ENCODE measurements around the gene VAV2. TPM values are rescaled to one million over a fixed set of nuclear protein-coding genes. Genes with fewer than 3 reads are reported as not detected.

Gene VAV2
- total and polyA plus RNA-seq, 2 experiments from 2014 or later = 8.1 to 28.9 TPM

DNA sequence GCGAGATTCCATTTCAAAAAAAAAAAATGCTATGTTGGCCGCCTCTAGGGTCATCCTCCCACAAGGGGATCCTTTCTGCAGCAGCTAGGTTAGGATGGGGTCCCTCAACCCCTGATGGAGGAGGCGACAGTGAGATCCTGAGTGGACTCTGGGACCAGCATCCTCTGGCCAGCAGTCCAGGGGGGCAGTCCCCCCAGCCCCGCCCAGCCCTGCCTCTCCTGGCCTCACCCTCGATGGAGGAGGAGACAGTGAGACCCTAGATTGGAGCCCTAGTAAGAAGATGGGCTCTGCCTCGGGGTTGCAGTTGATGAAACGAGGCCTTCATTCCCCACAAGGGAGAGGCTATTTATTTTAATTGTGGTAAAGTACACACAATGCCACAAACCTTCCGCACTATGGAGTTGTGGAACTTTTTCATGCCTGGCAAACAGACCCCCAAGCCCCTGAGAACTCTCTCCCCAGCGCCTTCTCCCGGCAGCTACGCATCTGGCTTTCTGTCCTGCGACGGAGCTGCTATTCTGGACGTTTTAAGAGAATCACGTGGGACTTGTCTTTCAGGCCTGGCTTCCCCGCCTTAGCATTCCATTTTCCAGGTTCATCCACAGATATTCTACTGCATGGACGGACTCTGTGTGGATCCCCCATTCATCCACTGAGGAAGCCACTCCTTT lies 15.8 kb downstream of the VAV2 start (continued):
- TF ChIP-seq ZNF462 (CRISPR knock-in tag; IDR thresholded peaks at IDR 0.05) (no peak), CTCF (conservative IDR thresholded peaks at IDR 0.05; ENCODE audit: low read depth in 2 of 2) (no peak), CREB1 (CRISPR knock-in tag; IDR thresholded peaks at IDR 0.05; ENCODE audit: low read depth) (no peak), STAT1 (IDR thresholded peaks at IDR 0.05; ENCODE audit: unreplicated experiment) (no peak), EZH2 (IDR thresholded peaks at IDR 0.05; ENCODE audit: low read depth, unreplicated experiment) (no peak), POLR2AphosphoS5 (IDR thresholded peaks at IDR 0.05; ENCODE audit: low read depth) (no peak)

GRCh38 chr9:133975511-133975910 lies 16.6 kb downstream of the VAV2 start:
- peaks cover 43% of the 10 kb centered on the region for H3K4me1 Mint-ChIP-seq
- Histone ChIP-seq H3K27ac (ENCODE audit: low read depth) (no peak overlapping the region), H3K4me2 (no peak overlapping the region), H3K4me3 (no peak overlapping the region), H3K36me3 (ENCODE audit: insufficient read depth) (no peaks in the 10 kb centered on the region), H3K79me2 (replicated peaks; ENCODE audit: insufficient read depth) (peaks cover 97% of the 10 kb centered on the region), H3F3A (replicated peaks; ENCODE audit: low read depth) (no peaks in the 10 kb centered on the region), H4K20me1 (replicated peaks; ENCODE audit: insufficient read depth) (peaks cover 9% of the 10 kb centered on the region), H3K27me3 (ENCODE audit: insufficient read depth) (no peaks in the 10 kb centered on the region), H3K4me1 (ENCODE audit: insufficient read depth) (peaks cover 10% of the 10 kb centered on the region), H2AFZ (no peak overlapping the region), H3K9me2 (ENCODE audit: insufficient read depth) (no peaks in the 10 kb centered on the region)
- H3K9me3 Mint-ChIP-seq = no peaks in the 10 kb centered on the region
- H3K36me3 Mint-ChIP-seq (ENCODE audit: low read depth) = no peaks in the 10 kb centered on the region
- no peak overlapping the region for H3K4me3 Mint-ChIP-seq
- peaks cover 9% of the 10 kb centered on the region for H3K27me3 Mint-ChIP-seq (ENCODE audit: insufficient read depth, low read depth, poor library complexity)
- no peak overlapping the region for H3K27ac Mint-ChIP-seq
- ATAC-seq (no peak), DNase-seq (ENCODE audit: low spot score) (no peak)
- TF ChIP-seq ZNF114 (CRISPR knock-in tag; IDR thresholded peaks at IDR 0.05) (no peak), JUNB (IDR thresholded peaks at IDR 0.05; ENCODE audit: unreplicated experiment) (no peak), STAT1 (IDR thresholded peaks at IDR 0.05; ENCODE audit: unreplicated experiment) (no peak), CTCF (conservative IDR thresholded peaks at IDR 0.05; ENCODE audit: low read depth in 2 of 2) (no peak), REST (IDR thresholded peaks at IDR 0.05; ENCODE audit: unreplicated experiment) (no peak)

Measured in GM23338 (cell line).